PC-3 (cell line): ENCODE data around the gene TNS3. TPM values are rescaled to one million over a fixed set of nuclear protein-coding genes. Genes with fewer than 3 reads are reported as not detected.

Experiments
- ATAC-seq: fragments of 200-7000 bp; cut with Tn5 transposase; 2 replicates; pipeline ENCODE4 v1.9.1; 2020; ENCODE audit warnings: mild to moderate bottlenecking, moderate library complexity
- BruUV-seq: library from RNA; stranded (reverse); fragments of 400-500 nt; replicated peaks from 2 replicates; lab custom pipeline; 2021; lab: Mats Ljungman, UMichigan
- CTCF ChIA-PET: fragments of 300-600 bp; sonication (Branson Sonifier 250); formaldehyde crosslinking; loops from one replicate; lab custom pipeline; 2022; ENCODE audit warnings: antibody characterized with exemption; lab: Charles Lee
- POLR2A ChIA-PET: fragments of 300-600 bp; sonication (Branson Sonifier 250); formaldehyde crosslinking; loops from one replicate; lab custom pipeline; 2022; ENCODE audit warnings: antibody characterized with exemption; ENCODE audit not compliant: unreplicated experiment; lab: Charles Lee
- DNase-seq: peaks from one replicate; pipeline ENCODE4 v3.0.0-alpha.2; 2015
- H2AFZ ChIP-seq: fragments of 300-600 bp; sonication (generic); 2 replicates; pipeline ENCODE4 v1.6.0; 2016; ENCODE audit warnings: antibody characterized with exemption, low read length
- H3F3A ChIP-seq: fragments of 300-600 bp; sonication (generic); one replicate; pipeline ENCODE4 v1.6.0; 2017; ENCODE audit warnings: antibody characterized with exemption, low read length, control low read depth, mild to moderate bottlenecking; ENCODE audit not compliant: unreplicated experiment
- H3K27ac ChIP-seq: fragments of 300-600 bp; sonication (generic); 2 replicates; pipeline ENCODE4 v1.5.1; 2016; ENCODE audit warnings: mild to moderate bottlenecking, low read length
- H3K27me3 ChIP-seq: fragments of 300-600 bp; sonication (generic); 2 replicates; pipeline ENCODE4 v1.6.1; 2016; ENCODE audit warnings: low read length, mixed read lengths
- H3K36me3 ChIP-seq: fragments of 300-600 bp; sonication (generic); 2 replicates; pipeline ENCODE4 v1.6.1; 2016; ENCODE audit warnings: low read depth, mixed run types, low read length, mixed read lengths
- H3K4me1 ChIP-seq: fragments of 300-600 bp; sonication (generic); 2 replicates; pipeline ENCODE4 v1.5.1; 2016; ENCODE audit warnings: low read length; ENCODE audit not compliant: insufficient read depth
- H3K4me2 ChIP-seq: fragments of 300-600 bp; sonication (generic); 2 replicates; pipeline ENCODE4 v1.6.0; 2016; ENCODE audit warnings: low read length
- H3K4me3 ChIP-seq: fragments of 300-600 bp; sonication (generic); 2 replicates; pipeline ENCODE4 v1.5.1; 2016; ENCODE audit warnings: mild to moderate bottlenecking, low read length, mixed read lengths
- H3K79me2 ChIP-seq: fragments of 300-600 bp; sonication (generic); 2 replicates; pipeline ENCODE4 v1.6.1; 2017; ENCODE audit warnings: low read length, mixed read lengths
- H3K9ac ChIP-seq: fragments of 300-600 bp; sonication (generic); 2 replicates; pipeline ENCODE4 v1.6.0; 2016; ENCODE audit warnings: mild to moderate bottlenecking, low read length
- H3K9me2 ChIP-seq: fragments of 300-600 bp; sonication (generic); replicated peaks from 2 replicates; pipeline ENCODE4 v1.6.1; 2016; ENCODE audit warnings: mixed run types, low read length, mixed read lengths
- H3K9me3 ChIP-seq: fragments of 300-600 bp; sonication (generic); 2 replicates; pipeline ENCODE4 v1.6.1; 2016; ENCODE audit warnings: low read length, mixed read lengths
- H4K20me1 ChIP-seq: fragments of 300-600 bp; sonication (generic); 2 replicates; pipeline ENCODE4 v1.6.1; 2016; ENCODE audit warnings: low read length, mixed read lengths
- EZH2 ChIP-seq: fragments of 300-600 bp; sonication (generic); IDR thresholded peaks from one replicate; pipeline ENCODE4 v1.6.1; 2017; ENCODE audit warnings: antibody characterized with exemption, mild to moderate bottlenecking, low read length; ENCODE audit not compliant: unreplicated experiment
- EZH2phosphoT487 ChIP-seq: fragments of 300-600 bp; sonication (generic); IDR thresholded peaks from 2 replicates; pipeline ENCODE4 v1.6.1; 2018; ENCODE audit warnings: mild to moderate bottlenecking, antibody characterized with exemption, low read length, borderline replicate concordance
- intact Hi-C: fragments of 100-400 bp; cut with micrococcal nuclease; formaldehyde crosslinking; loops from 2 replicates; pipeline ENCODE4 v1.9.0; 2023
- total RNA-seq: library from RNA; depleted of rRNA; stranded (reverse); fragments of >200 nt; gene quantifications from 2 replicates; pipeline ENCODE4 v1.2.3, GENCODE V29; 2014
- TF ChIP-seq, protein P1 (sequence below): fragments of 300-600 bp; sonication (generic); conservative IDR thresholded peaks from 2 replicates; pipeline ENCODE4 v1.5.1; 2017; ENCODE audit warnings: antibody characterized with exemption, low read depth, mild to moderate bottlenecking, low read length

Gene TNS3
- total RNA-seq, 1 experiment from 2014 or later = 72.3 TPM

DNA sequence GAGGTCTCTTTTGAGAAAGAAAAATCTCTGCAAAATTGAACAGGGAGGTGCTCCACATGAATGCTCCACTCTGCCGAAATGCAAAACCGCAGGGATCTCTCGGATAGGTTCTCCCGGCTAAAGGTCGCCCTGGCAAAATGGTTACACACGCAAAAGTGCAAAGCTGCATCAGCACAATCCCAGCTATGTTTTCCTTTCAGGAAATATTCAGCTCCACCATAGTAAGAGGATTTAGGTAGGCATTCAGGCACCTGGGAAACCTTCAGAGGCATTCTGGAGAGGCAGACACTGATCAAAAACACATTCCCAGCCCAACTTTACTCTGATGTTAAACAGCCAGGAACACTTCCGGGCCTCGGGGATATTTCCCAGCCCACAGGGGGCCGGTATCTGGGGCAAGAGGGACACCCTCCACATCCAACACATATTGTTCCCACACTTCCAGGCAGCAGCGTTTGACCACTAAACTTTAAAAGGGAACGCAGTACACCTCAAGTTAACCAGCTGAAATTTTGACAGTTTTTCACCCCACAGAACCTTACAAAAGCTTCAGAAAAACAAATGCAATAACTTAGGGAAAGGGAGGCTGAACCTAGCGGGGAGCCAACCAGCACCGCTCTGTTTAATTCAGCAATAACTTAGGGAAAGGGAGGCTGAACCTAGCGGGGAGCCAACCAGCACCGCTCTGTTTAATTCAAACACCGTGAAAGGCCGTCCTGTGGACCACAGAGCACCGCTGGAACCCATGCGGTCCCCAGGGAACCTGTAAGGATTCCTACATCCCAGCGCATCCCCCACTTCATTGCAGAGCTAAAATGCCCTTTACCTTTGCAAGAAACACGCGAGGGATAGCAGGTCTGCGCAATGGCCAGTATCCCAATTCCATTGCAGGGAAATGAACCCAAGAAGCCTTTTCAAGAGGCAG lies 45.9 kb downstream of the TNS3 start:
- H3K4me1 ChIP-seq = peaks cover 65% of the 10 kb centered on the region
- peaks cover 91% of the 10 kb centered on the region for H3K79me2 ChIP-seq
- TF ChIP-seq, protein P1, sequence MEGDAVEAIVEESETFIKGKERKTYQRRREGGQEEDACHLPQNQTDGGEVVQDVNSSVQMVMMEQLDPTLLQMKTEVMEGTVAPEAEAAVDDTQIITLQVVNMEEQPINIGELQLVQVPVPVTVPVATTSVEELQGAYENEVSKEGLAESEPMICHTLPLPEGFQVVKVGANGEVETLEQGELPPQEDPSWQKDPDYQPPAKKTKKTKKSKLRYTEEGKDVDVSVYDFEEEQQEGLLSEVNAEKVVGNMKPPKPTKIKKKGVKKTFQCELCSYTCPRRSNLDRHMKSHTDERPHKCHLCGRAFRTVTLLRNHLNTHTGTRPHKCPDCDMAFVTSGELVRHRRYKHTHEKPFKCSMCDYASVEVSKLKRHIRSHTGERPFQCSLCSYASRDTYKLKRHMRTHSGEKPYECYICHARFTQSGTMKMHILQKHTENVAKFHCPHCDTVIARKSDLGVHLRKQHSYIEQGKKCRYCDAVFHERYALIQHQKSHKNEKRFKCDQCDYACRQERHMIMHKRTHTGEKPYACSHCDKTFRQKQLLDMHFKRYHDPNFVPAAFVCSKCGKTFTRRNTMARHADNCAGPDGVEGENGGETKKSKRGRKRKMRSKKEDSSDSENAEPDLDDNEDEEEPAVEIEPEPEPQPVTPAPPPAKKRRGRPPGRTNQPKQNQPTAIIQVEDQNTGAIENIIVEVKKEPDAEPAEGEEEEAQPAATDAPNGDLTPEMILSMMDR = no peak
- no peak for TF ChIP-seq EZH2phosphoT487
- no peak for TF ChIP-seq EZH2
- no peaks in the 10 kb centered on the region for H4K20me1 ChIP-seq
- peak overlapping the region; percentile 41 for H3K27ac ChIP-seq
- ATAC-seq = no peak
- H3K36me3 ChIP-seq = no peaks in the 10 kb centered on the region
- peak overlapping the region; percentile 66 for H3K4me3 ChIP-seq
- no peak overlapping the region for H3K9ac ChIP-seq
- no peaks in the 10 kb centered on the region for H3K27me3 ChIP-seq
- intact Hi-C loops = no loop called here
- ChIA-PET POLR2A (no interaction called here), CTCF (no interaction called here)
- peak overlapping the region; percentile 89 for H3K4me2 ChIP-seq
- H3F3A ChIP-seq = peaks cover 11% of the 10 kb centered on the region
- no peaks in the 10 kb centered on the region for H3K9me3 ChIP-seq
- DNase-seq = no peak
- no peak overlapping the region for H2AFZ ChIP-seq
- no peaks in the 10 kb centered on the region for H3K9me2 ChIP-seq
- TSS peak; percentile 2 for BruUV-seq

DNA sequence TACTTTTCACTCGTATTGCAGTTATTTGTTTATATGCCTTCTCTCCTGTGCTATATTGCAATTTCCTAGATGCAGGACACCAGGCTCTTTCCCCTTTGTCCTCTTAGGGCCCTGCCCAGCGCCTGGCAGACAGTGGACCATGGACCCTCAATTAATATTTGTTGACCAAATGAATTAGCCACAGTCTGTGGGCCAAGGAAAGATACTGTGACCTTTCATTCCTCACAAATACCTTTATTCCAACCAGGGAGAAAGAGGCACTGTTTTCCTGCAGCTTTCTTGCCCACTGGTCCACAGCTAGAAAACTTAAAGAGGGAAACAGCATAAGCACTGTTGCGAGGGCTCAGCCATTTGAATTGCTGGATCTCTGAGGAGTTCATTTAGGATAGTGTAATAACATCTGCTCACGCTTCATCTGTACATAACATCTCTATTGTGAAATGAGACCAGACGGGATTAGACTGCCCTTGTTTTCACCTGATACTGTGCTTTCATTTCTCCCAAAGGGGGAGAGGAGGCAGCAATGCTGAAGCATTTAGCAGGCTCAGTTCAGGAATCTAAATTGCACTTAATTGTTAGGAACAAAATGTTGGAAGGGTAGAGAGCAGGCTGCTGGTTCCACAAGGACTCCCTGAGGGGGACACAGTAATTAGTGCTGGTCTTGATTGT lies 46.7 kb downstream of the TNS3 start:
- ATAC-seq = no peak

More for the DNA sequence above, 46.7 kb downstream of the TNS3 start:
- peaks cover 2% of the 10 kb centered on the region for H3K36me3 ChIP-seq
- H3F3A ChIP-seq = peaks cover 11% of the 10 kb centered on the region
- BruUV-seq = no TSS peak
- no peak for TF ChIP-seq EZH2phosphoT487
- TF ChIP-seq, protein P1 = 0 out of 2 replicates have a peak, but pooled peaks have one; percentile 13
- H3K27ac ChIP-seq = peak overlapping the region; percentile 41
- H3K27me3 ChIP-seq = no peaks in the 10 kb centered on the region
- no peak for DNase-seq
- no peaks in the 10 kb centered on the region; the same call in 1 of the 2 replicates for H3K9me3 ChIP-seq
- no peak overlapping the region for H2AFZ ChIP-seq
- peaks cover 88% of the 10 kb centered on the region for H3K79me2 ChIP-seq
- peak overlapping the region; percentile 89 for H3K4me2 ChIP-seq
- H3K4me1 ChIP-seq = peaks cover 67% of the 10 kb centered on the region
- peak overlapping the region; percentile 25; the same call in 1 of the 2 replicates for H3K4me3 ChIP-seq
- 0 out of 2 replicates have a peak, but pooled peaks cover 2% of the 10 kb centered on the region for H4K20me1 ChIP-seq
- intact Hi-C loops = no loop called here
- CTCF ChIA-PET = interaction anchor here (1.1 kb wide), 1 partner anchor 60 kb away, joined by 3 read pairs; no protein-coding TSS in a partner anchor
- H3K9ac ChIP-seq = no peak overlapping the region
- POLR2A ChIA-PET = no interaction called here
- no peaks in the 10 kb centered on the region for H3K9me2 ChIP-seq
